Ishikawa (cell line): Measurements from ENCODE around the gene VWF.

Experiments used
- EP300 ChIP-seq: IDR thresholded peaks from 2 replicates; pipeline ENCODE4 v1.6.1; 2012; ENCODE audit warnings: borderline replicate concordance
- TF ChIP-seq, protein P1 (sequence below): IDR thresholded peaks from 2 replicates; pipeline ENCODE4 v1.6.1; 2012

DNA sequence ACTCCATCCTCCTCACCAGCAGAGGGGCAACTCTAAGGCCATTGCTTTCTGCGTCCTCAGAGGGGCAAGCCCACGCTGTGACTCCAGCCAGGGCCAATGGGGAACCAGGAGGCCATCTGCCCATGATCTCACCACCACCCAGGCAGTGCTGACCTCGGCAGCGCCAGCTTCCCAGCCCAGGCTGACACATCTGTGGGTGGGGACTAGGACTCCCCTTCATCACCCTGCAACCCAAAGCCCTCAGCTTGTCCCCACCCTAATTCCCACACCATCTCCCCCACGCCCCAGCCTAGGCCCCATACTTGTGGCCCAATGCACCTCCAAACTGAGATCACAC, 58.6 kb downstream of the VWF start:
- TF ChIP-seq, protein P1, sequence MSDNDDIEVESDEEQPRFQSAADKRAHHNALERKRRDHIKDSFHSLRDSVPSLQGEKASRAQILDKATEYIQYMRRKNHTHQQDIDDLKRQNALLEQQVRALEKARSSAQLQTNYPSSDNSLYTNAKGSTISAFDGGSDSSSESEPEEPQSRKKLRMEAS: no peak
- no peak for TF ChIP-seq EP300
